Measurements from ENCODE around the gene HTATIP2. TPM values are rescaled to one million over a fixed set of nuclear protein-coding genes. Genes with fewer than 3 reads are reported as not detected.

HTATIP2 gene
- total and polyA plus RNA-seq, 2 experiments from 2014 or later: 45.0 to 57.5 TPM

DNA sequence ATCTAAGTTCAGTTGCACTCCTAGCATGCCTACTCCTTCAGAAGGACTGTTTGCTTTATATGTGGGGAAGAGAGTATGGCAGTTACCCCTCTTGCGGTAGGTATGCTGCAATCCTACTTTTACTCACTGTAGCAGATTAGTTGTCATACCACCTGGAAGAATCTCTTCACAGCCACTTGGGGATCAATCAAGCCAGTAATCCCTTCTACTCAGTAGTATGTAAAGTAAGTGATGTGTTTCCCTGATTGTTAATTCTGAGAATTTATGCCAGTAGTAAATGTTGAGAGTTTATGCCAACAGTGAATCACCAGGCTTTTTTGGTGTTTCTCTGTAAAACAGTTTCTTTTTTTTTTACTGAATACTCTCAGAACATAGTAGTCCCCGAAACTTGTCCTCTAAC, 58.4 kb downstream of the HTATIP2 start:
- no peak for ATAC-seq
- Histone ChIP-seq H2AFZ (no peak overlapping the region), H3K36me3 (ENCODE audit: insufficient read depth) (no peaks in the 10 kb centered on the region), H3K4me2 (no peak overlapping the region), H3K4me1 (ENCODE audit: insufficient read depth) (no peaks in the 10 kb centered on the region), H4K20me1 (replicated peaks; ENCODE audit: insufficient read depth) (0 out of 2 replicates have a peak, but pooled peaks cover 5% of the 10 kb centered on the region), H3K9me2 (ENCODE audit: insufficient read depth) (no peaks in the 10 kb centered on the region), H3F3A (replicated peaks; ENCODE audit: low read depth) (no peaks in the 10 kb centered on the region), H3K27me3 (ENCODE audit: insufficient read depth) (no peaks in the 10 kb centered on the region), H3K79me2 (replicated peaks; ENCODE audit: insufficient read depth) (no peaks in the 10 kb centered on the region), H3K27ac (ENCODE audit: low read depth) (no peak overlapping the region), H3K4me3 (no peak overlapping the region)
- Mint-ChIP-seq H3K27ac (no peak overlapping the region), H3K4me1 (no peaks in the 10 kb centered on the region), H3K36me3 (ENCODE audit: low read depth) (peaks cover 20% of the 10 kb centered on the region), H3K27me3 (ENCODE audit: insufficient read depth, low read depth, poor library complexity) (no peaks in the 10 kb centered on the region), H3K9me3 (no peaks in the 10 kb centered on the region), H3K4me3 (no peak overlapping the region)
- TF ChIP-seq STAT1 (IDR thresholded peaks at IDR 0.05; ENCODE audit: unreplicated experiment) (no peak), EZH2phosphoT487 (IDR thresholded peaks at IDR 0.05; ENCODE audit: unreplicated experiment) (no peak), CTCF (conservative IDR thresholded peaks at IDR 0.05; ENCODE audit: low read depth in 2 of 2) (no peak), JUNB (IDR thresholded peaks at IDR 0.05; ENCODE audit: unreplicated experiment) (no peak), EZH2 (IDR thresholded peaks at IDR 0.05; ENCODE audit: low read depth, unreplicated experiment) (no peak), REST (IDR thresholded peaks at IDR 0.05; ENCODE audit: unreplicated experiment) (no peak), NANOG (IDR thresholded peaks at IDR 0.05; ENCODE audit: borderline replicate concordance) (no peak)
- DNase-seq (ENCODE audit: low spot score): no peak

- H3K4me3 Mint-ChIP-seq: no peak overlapping the region
- TF ChIP-seq ZNF331 (CRISPR knock-in tag; IDR thresholded peaks at IDR 0.05; ENCODE audit: low read depth): no peak
- no peak for TF ChIP-seq POLR2AphosphoS5 (IDR thresholded peaks at IDR 0.05; ENCODE audit: low read depth)
- no peak for TF ChIP-seq STAT1 (IDR thresholded peaks at IDR 0.05; ENCODE audit: unreplicated experiment)
- TF ChIP-seq, protein P1, sequence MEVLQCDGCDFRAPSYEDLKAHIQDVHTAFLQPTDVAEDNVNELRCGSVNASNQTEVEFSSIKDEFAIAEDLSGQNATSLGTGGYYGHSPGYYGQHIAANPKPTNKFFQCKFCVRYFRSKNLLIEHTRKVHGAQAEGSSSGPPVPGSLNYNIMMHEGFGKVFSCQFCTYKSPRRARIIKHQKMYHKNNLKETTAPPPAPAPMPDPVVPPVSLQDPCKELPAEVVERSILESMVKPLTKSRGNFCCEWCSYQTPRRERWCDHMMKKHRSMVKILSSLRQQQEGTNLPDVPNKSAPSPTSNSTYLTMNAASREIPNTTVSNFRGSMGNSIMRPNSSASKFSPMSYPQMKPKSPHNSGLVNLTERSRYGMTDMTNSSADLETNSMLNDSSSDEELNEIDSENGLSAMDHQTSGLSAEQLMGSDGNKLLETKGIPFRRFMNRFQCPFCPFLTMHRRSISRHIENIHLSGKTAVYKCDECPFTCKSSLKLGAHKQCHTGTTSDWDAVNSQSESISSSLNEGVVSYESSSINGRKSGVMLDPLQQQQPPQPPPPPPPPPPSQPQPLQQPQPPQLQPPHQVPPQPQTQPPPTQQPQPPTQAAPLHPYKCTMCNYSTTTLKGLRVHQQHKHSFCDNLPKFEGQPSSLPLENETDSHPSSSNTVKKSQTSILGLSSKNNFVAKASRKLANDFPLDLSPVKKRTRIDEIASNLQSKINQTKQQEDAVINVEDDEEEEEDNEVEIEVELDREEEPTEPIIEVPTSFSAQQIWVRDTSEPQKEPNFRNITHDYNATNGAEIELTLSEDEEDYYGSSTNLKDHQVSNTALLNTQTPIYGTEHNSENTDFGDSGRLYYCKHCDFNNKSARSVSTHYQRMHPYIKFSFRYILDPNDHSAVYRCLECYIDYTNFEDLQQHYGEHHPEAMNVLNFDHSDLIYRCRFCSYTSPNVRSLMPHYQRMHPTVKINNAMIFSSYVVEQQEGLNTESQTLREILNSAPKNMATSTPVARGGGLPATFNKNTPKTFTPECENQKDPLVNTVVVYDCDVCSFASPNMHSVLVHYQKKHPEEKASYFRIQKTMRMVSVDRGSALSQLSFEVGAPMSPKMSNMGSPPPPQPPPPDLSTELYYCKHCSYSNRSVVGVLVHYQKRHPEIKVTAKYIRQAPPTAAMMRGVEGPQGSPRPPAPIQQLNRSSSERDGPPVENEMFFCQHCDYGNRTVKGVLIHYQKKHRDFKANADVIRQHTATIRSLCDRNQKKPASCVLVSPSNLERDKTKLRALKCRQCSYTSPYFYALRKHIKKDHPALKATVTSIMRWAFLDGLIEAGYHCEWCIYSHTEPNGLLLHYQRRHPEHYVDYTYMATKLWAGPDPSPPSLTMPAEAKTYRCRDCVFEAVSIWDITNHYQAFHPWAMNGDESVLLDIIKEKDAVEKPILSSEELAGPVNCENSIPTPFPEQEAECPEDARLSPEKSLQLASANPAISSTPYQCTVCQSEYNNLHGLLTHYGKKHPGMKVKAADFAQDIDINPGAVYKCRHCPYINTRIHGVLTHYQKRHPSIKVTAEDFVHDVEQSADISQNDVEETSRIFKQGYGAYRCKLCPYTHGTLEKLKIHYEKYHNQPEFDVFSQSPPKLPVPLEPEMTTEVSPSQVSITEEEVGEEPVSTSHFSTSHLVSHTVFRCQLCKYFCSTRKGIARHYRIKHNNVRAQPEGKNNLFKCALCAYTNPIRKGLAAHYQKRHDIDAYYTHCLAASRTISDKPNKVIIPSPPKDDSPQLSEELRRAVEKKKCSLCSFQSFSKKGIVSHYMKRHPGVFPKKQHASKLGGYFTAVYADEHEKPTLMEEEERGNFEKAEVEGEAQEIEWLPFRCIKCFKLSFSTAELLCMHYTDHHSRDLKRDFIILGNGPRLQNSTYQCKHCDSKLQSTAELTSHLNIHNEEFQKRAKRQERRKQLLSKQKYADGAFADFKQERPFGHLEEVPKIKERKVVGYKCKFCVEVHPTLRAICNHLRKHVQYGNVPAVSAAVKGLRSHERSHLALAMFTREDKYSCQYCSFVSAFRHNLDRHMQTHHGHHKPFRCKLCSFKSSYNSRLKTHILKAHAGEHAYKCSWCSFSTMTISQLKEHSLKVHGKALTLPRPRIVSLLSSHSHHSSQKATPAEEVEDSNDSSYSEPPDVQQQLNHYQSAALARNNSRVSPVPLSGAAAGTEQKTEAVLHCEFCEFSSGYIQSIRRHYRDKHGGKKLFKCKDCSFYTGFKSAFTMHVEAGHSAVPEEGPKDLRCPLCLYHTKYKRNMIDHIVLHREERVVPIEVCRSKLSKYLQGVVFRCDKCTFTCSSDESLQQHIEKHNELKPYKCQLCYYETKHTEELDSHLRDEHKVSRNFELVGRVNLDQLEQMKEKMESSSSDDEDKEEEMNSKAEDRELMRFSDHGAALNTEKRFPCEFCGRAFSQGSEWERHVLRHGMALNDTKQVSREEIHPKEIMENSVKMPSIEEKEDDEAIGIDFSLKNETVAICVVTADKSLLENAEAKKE (CRISPR knock-in tag; IDR thresholded peaks at IDR 0.05): no peak
- TF ChIP-seq EZH2phosphoT487 (IDR thresholded peaks at IDR 0.05; ENCODE audit: unreplicated experiment): no peak
Observed at GRCh38 chr11:20429216-20429615, 65.7 kb downstream of the HTATIP2 start.

More at GRCh38 chr11:20429216-20429615, 65.7 kb downstream of the HTATIP2 start:
- Mint-ChIP-seq H3K27ac (no peak overlapping the region), H3K4me1 (no peaks in the 10 kb centered on the region), H3K9me3 (no peaks in the 10 kb centered on the region), H3K27me3 (ENCODE audit: insufficient read depth, low read depth, poor library complexity) (no peaks in the 10 kb centered on the region), H3K36me3 (ENCODE audit: low read depth) (peaks cover 1% of the 10 kb centered on the region; the same call in 1 of the 3 replicates)
- Histone ChIP-seq H3K27ac (ENCODE audit: low read depth) (no peak overlapping the region), H3K27me3 (ENCODE audit: insufficient read depth) (no peaks in the 10 kb centered on the region), H3K9me2 (ENCODE audit: insufficient read depth) (no peaks in the 10 kb centered on the region), H4K20me1 (replicated peaks; ENCODE audit: insufficient read depth) (no peaks in the 10 kb centered on the region), H2AFZ (no peak overlapping the region), H3K4me3 (no peak overlapping the region), H3K4me2 (no peak overlapping the region), H3K36me3 (ENCODE audit: insufficient read depth) (peaks cover 4% of the 10 kb centered on the region; the same call in 1 of the 2 replicates), H3F3A (replicated peaks; ENCODE audit: low read depth) (no peaks in the 10 kb centered on the region), H3K79me2 (replicated peaks; ENCODE audit: insufficient read depth) (no peaks in the 10 kb centered on the region), H3K4me1 (ENCODE audit: insufficient read depth) (no peaks in the 10 kb centered on the region)
- ATAC-seq (no peak), DNase-seq (ENCODE audit: low spot score) (no peak)
